Measurements from ENCODE around the gene PRKCZ.

The PRKCZ gene

GRCh38 chr1:2133039-2133878 lies 83.0 kb downstream of the PRKCZ start:
- TF ChIP-seq REST (IDR thresholded peaks at IDR 0.05; ENCODE audit: insufficient read depth in 1 of 2, low read depth in 2 of 2, low read length in 2 of 2) (no peak), FOXP2 (optimal IDR thresholded peaks at IDR 0.05; ENCODE audit: borderline replicate concordance, extremely low read depth, extremely low read length, insufficient read depth) (peak; percentile 45), TAF1 (IDR thresholded peaks at IDR 0.05; ENCODE audit: borderline replicate concordance, insufficient read depth, low read length) (no peak), SIN3A (IDR thresholded peaks at IDR 0.05; ENCODE audit: borderline replicate concordance, insufficient read depth, low read length) (no peak)

- TF ChIP-seq SIN3A (IDR thresholded peaks at IDR 0.05; ENCODE audit: borderline replicate concordance, insufficient read depth, low read length) (no peak), REST (IDR thresholded peaks at IDR 0.05; ENCODE audit: insufficient read depth in 1 of 2, low read depth in 2 of 2, low read length in 2 of 2) (no peak), FOXP2 (optimal IDR thresholded peaks at IDR 0.05; ENCODE audit: borderline replicate concordance, extremely low read depth, extremely low read length, insufficient read depth) (no peak), POLR2AphosphoS5 (IDR thresholded peaks at IDR 0.05; ENCODE audit: low read depth, low read length) (no peak), TAF1 (IDR thresholded peaks at IDR 0.05; ENCODE audit: borderline replicate concordance, insufficient read depth, low read length) (no peak)
Measured at GRCh38 chr1:2133879-2134215, 83.6 kb downstream of the PRKCZ start.

- TF ChIP-seq SIN3A (IDR thresholded peaks at IDR 0.05; ENCODE audit: borderline replicate concordance, insufficient read depth, low read length), result no peak
- no peak for TF ChIP-seq FOXP2 (optimal IDR thresholded peaks at IDR 0.05; ENCODE audit: borderline replicate concordance, extremely low read depth, extremely low read length, insufficient read depth)
- TF ChIP-seq TAF1 (IDR thresholded peaks at IDR 0.05; ENCODE audit: borderline replicate concordance, insufficient read depth, low read length), result no peak
- TF ChIP-seq REST (IDR thresholded peaks at IDR 0.05; ENCODE audit: insufficient read depth in 1 of 2, low read depth in 2 of 2, low read length in 2 of 2), result no peak
- no peak for TF ChIP-seq POLR2AphosphoS5 (IDR thresholded peaks at IDR 0.05; ENCODE audit: low read depth, low read length)
Measured at GRCh38 chr1:2134266-2134620, 84.0 kb downstream of the PRKCZ start.

- no peak for TF ChIP-seq SIN3A (IDR thresholded peaks at IDR 0.05; ENCODE audit: borderline replicate concordance, insufficient read depth, low read length)
- TF ChIP-seq FOXP2 (optimal IDR thresholded peaks at IDR 0.05; ENCODE audit: borderline replicate concordance, extremely low read depth, extremely low read length, insufficient read depth), result no peak
- no peak for TF ChIP-seq REST (IDR thresholded peaks at IDR 0.05; ENCODE audit: insufficient read depth in 1 of 2, low read depth in 2 of 2, low read length in 2 of 2)
- TF ChIP-seq POLR2AphosphoS5 (IDR thresholded peaks at IDR 0.05; ENCODE audit: low read depth, low read length), result no peak
- TF ChIP-seq TAF1 (IDR thresholded peaks at IDR 0.05; ENCODE audit: borderline replicate concordance, insufficient read depth, low read length), result no peak
Measured at GRCh38 chr1:2134621-2135307, 84.6 kb downstream of the PRKCZ start.

All from PFSK-1 (cell line).